ENCODE results near the gene TNS3. TPM values are rescaled to one million over a fixed set of nuclear protein-coding genes. Genes with fewer than 3 reads are reported as not detected.

TNS3 gene
- total and polyA plus RNA-seq, 2 of the 13 experiments (the other 11 are each of a cell fraction or from before 2014, with no cell fraction given): 52.9 to 55.7 TPM

- TF ChIP-seq MEIS1 (CRISPR knock-in tag; IDR thresholded peaks at IDR 0.05; ENCODE audit: borderline replicate concordance) (no peak), ADNP (CRISPR knock-in tag; IDR thresholded peaks at IDR 0.05) (no peak), ZNF530 (CRISPR knock-in tag; IDR thresholded peaks at IDR 0.05; ENCODE audit: low read depth) (no peak), ZNF678 (CRISPR knock-in tag; IDR thresholded peaks at IDR 0.05) (no peak)
Observed at GRCh38 chr7:47290867-47291266, 291.0 kb downstream of the TNS3 start (continued).

DNA sequence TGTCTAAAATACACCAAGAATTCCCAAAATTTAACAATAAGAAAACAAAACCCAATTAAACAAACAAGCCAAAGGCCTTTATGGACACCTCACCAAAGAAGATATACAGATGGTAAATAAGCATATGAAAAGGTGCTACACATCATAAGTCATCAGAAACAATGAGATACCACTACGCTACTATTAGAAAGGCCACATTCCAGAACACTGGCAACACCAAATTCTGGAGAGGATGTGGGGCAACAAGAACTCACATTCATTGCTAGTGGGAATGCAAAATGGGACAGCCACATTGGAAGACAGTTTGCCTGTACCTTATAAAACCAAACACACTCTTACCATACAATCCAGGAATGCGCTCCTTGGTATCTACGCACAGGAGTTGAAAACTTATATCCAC is 291.4 kb downstream of the TNS3 start:
- Histone ChIP-seq H3K4me3 (replicated peaks in 1 of 3; ENCODE audit: insufficient read depth in 1 of 3, low read depth in 2 of 3, low read length in 3 of 3) (no peak overlapping the region), H2AFZ (ENCODE audit: low read length) (no peak overlapping the region), H3K9ac (ENCODE audit: insufficient read depth, low read depth, low read length) (no peak overlapping the region), H3K4me1 (ENCODE audit: insufficient read depth, low read length) (peaks cover 34% of the 10 kb centered on the region), H3K27ac (ENCODE audit: extremely low read length, insufficient read depth, low read length) (no peak overlapping the region), H3K36me3 (replicated peaks in 1 of 2; ENCODE audit: control insufficient read depth in 1 of 2, insufficient read depth in 2 of 2, low read length in 2 of 2) (peaks cover 22 to 87% of the 10 kb centered on the region in 2 experiments), H3K9me3 (ENCODE audit: low read length) (no peaks in the 10 kb centered on the region), H3K27me3 (ENCODE audit: control insufficient read depth in 1 of 2, insufficient read depth in 2 of 2, low read length in 2 of 2) (no peaks in the 10 kb centered on the region), H3K79me2 (ENCODE audit: insufficient read depth, low read length) (no peaks in the 10 kb centered on the region), H3K4me2 (ENCODE audit: low read depth, low read length) (no peak overlapping the region), H4K20me1 (ENCODE audit: insufficient read depth, low read length) (peaks cover 34% of the 10 kb centered on the region)
- DNase-seq (ENCODE audit: low spot score) (no peak), ATAC-seq (no peak), FAIRE-seq (no peak)
- ChIA-PET CTCF (ENCODE audit: low intra/inter-chr PET ratio, low total read pairs) (no interaction called here), POLR2A (no interaction called here)
- TF ChIP-seq MIER2 (CRISPR knock-in tag; IDR thresholded peaks at IDR 0.05): no peak
- peak; percentile 90 for TF ChIP-seq RBM22 (optimal IDR thresholded peaks at IDR 0.05; ENCODE audit: low read length)
- in situ Hi-C loops (cut with HindIII; ENCODE audit: extremely low pct_ligation_motif_present, low pct_unique_long_range_greater_than_20kb) (loop anchor here (25.0 kb wide), 1 partner anchor 547 kb away; no protein-coding TSS in a partner anchor), intact Hi-C loops (cut with micrococcal nuclease; ENCODE audit: unreplicated experiment) (no loop called here)
- 100% methylated on average over 3 of the region's 3 CpGs for WGBS (ENCODE audit: low lambda C conversion rate)
- no TSS peak for BruUV-seq (replicated peaks)

- no TSS peak for BruUV-seq (replicated peaks)
- Histone ChIP-seq H3K27ac (ENCODE audit: extremely low read length, insufficient read depth, low read length) (no peak overlapping the region), H4K20me1 (ENCODE audit: insufficient read depth, low read length) (peaks cover 29% of the 10 kb centered on the region), H3K4me1 (ENCODE audit: insufficient read depth, low read length) (peaks cover 29% of the 10 kb centered on the region), H3K79me2 (ENCODE audit: insufficient read depth, low read length) (no peaks in the 10 kb centered on the region), H3K4me3 (replicated peaks in 1 of 3; ENCODE audit: insufficient read depth in 1 of 3, low read depth in 2 of 3, low read length in 3 of 3) (no peak overlapping the region), H3K27me3 (ENCODE audit: control insufficient read depth in 1 of 2, insufficient read depth in 2 of 2, low read length in 2 of 2) (no peaks in the 10 kb centered on the region), H3K36me3 (replicated peaks in 1 of 2; ENCODE audit: control insufficient read depth in 1 of 2, insufficient read depth in 2 of 2, low read length in 2 of 2) (peaks cover 26 to 94% of the 10 kb centered on the region in 2 experiments), H3K9me3 (ENCODE audit: low read length) (no peaks in the 10 kb centered on the region), H3K9ac (ENCODE audit: insufficient read depth, low read depth, low read length) (no peak overlapping the region), H2AFZ (ENCODE audit: low read length) (no peak overlapping the region), H3K4me2 (ENCODE audit: low read depth, low read length) (no peak overlapping the region)
- FAIRE-seq (no peak), ATAC-seq (no peak), DNase-seq (ENCODE audit: low spot score) (no peak)
- POLR2A ChIA-PET: no interaction called here
- TF ChIP-seq KDM3A (CRISPR knock-in tag; IDR thresholded peaks at IDR 0.05; ENCODE audit: low read depth): no peak
- no peak for TF ChIP-seq ZNF235 (CRISPR knock-in tag; IDR thresholded peaks at IDR 0.05; ENCODE audit: borderline replicate concordance)
- TF ChIP-seq MEF2D (CRISPR knock-in tag; IDR thresholded peaks at IDR 0.05): no peak
- TF ChIP-seq ZSCAN29 (CRISPR knock-in tag; conservative IDR thresholded peaks at IDR 0.05): no peak
- no peak for TF ChIP-seq ZNF292 (CRISPR knock-in tag; IDR thresholded peaks at IDR 0.05; ENCODE audit: borderline replicate concordance, low read depth)
- no peak for TF ChIP-seq ZNF773 (CRISPR knock-in tag; IDR thresholded peaks at IDR 0.05; ENCODE audit: borderline replicate concordance)
- TF ChIP-seq JUN (CRISPR knock-in tag; IDR thresholded peaks at IDR 0.05): no peak
- 98% methylated on average over 6 of the region's 6 CpGs for WGBS (ENCODE audit: low lambda C conversion rate)
- intact Hi-C loops (cut with micrococcal nuclease; ENCODE audit: unreplicated experiment): no loop called here
- in situ Hi-C loops (cut with HindIII; ENCODE audit: extremely low pct_ligation_motif_present, low pct_unique_long_range_greater_than_20kb): loop anchor here (25.0 kb wide), 1 partner anchor 549 kb away; no protein-coding TSS in a partner anchor
- CTCF ChIA-PET (ENCODE audit: low intra/inter-chr PET ratio, low total read pairs): no interaction called here
Observed at GRCh38 chr7:47288060-47288459, 293.9 kb downstream of the TNS3 start.

All from HepG2 (cell line).